Gastroesophageal sphincter (tissue), 3 donors: ENCODE results near the gene TP63.

ENCODE experiments used
- CTCF ChIP-seq, 4 experiments: fragments of 200-600 bp in 2 of 4; fragments of 450-650 bp in 2 of 4; sonication (generic) in 1 of 4; IDR thresholded peaks; one replicate each; pipeline ENCODE4 v1.5.1; 2017 to 2019; ENCODE audit warnings: antibody characterized with exemption in 4 of 4, mild to moderate bottlenecking in 2 of 4, moderate library complexity in 2 of 4
- EP300 ChIP-seq: sonication (generic); formaldehyde crosslinking; IDR thresholded peaks from one replicate; pipeline ENCODE4 v1.6.1; 2017; ENCODE audit warnings: antibody characterized with exemption, mild to moderate bottlenecking
- POLR2AphosphoS5 ChIP-seq: sonication (generic); formaldehyde crosslinking; IDR thresholded peaks from one replicate; pipeline ENCODE4 v1.6.1; 2017; ENCODE audit warnings: antibody characterized with exemption

GRCh38 chr3:189699885-189700284 is 68.7 kb downstream of the TP63 start:
- TF ChIP-seq CTCF (IDR thresholded peaks at IDR 0.05) (no peak), POLR2AphosphoS5 (no peak), EP300 (no peak)
